WTC11 (cell line): ENCODE results near the gene PNMA6A. TPM values are rescaled to one million over a fixed set of nuclear protein-coding genes. Genes with fewer than 3 reads are reported as not detected.
"Not testable (repeated sequence)": the region's sequence is repeated elsewhere in the genome, so short reads cannot be mapped to it uniquely, and the experiment has no call there.

Experiments
- ATAC-seq: fragments of 200-7000 bp; cut with Tn5 transposase; 2 replicates; pipeline ENCODE4 v1.10.0; 2021; ENCODE audit warnings: mild to moderate bottlenecking, moderate library complexity
- CTCF ChIA-PET: fragments of 300-600 bp; sonication (Branson Sonifier 250); formaldehyde crosslinking; loops from one replicate; lab custom pipeline; 2021; ENCODE audit warnings: antibody characterized with exemption; lab: Charles Lee
- POLR2A ChIA-PET: fragments of 350-600 bp; sonication (Branson Sonifier 250); formaldehyde crosslinking; loops from one replicate; lab custom pipeline; 2021; ENCODE audit warnings: antibody characterized with exemption; lab: Charles Lee
- DNase-seq: peaks from one replicate; pipeline ENCODE4 v3.0.0; 2021; ENCODE audit warnings: low spot score
- H3K27ac Mint-ChIP-seq: 2 replicates; pipeline ENCODE4 v1.8.0; 2021; ENCODE audit warnings: mixed read lengths
- H3K27me3 Mint-ChIP-seq: 2 replicates; pipeline ENCODE4 v1.8.0; 2021; ENCODE audit warnings: low read depth, mild to moderate bottlenecking, moderate library complexity, mixed read lengths
- H3K36me3 Mint-ChIP-seq: 2 replicates; pipeline ENCODE4 v1.8.0; 2021; ENCODE audit warnings: mixed read lengths
- H3K4me1 Mint-ChIP-seq: 2 replicates; pipeline ENCODE4 v1.8.0; 2022; ENCODE audit warnings: mixed read lengths
- H3K4me3 Mint-ChIP-seq: 2 replicates; pipeline ENCODE4 v1.8.0; 2021; ENCODE audit warnings: mild to moderate bottlenecking, moderate library complexity, mixed read lengths
- H3K9me3 Mint-ChIP-seq: 2 replicates; pipeline ENCODE4 v1.8.0; 2021; ENCODE audit warnings: mixed read lengths
- GABPB1 ChIP-seq: sonication (generic); formaldehyde crosslinking; IDR thresholded peaks from 2 replicates; pipeline ENCODE4 v1.8.1; 2023; ENCODE audit warnings: mild to moderate bottlenecking, missing genetic modification reagents
- IRF1 ChIP-seq: sonication (generic); formaldehyde crosslinking; IDR thresholded peaks from 2 replicates; pipeline ENCODE4 v1.8.0; 2023; ENCODE audit warnings: missing genetic modification reagents
- OVOL2 ChIP-seq: fragments of 250-450 bp; sonication (Bioruptor Pico); IDR thresholded peaks from 2 replicates; pipeline ENCODE4 v1.9.0; 2021; ENCODE audit warnings: mild to moderate bottlenecking, borderline replicate concordance
- PRDM15 ChIP-seq: sonication (generic); formaldehyde crosslinking; IDR thresholded peaks from 2 replicates; pipeline ENCODE4 v1.8.0; 2022; ENCODE audit warnings: missing genetic modification reagents
- TEAD1 ChIP-seq: sonication (generic); formaldehyde crosslinking; IDR thresholded peaks from 2 replicates; pipeline ENCODE4 v1.8.0; 2022; ENCODE audit warnings: mild to moderate bottlenecking, missing genetic modification reagents
- ZNF416 ChIP-seq: fragments of 250-450 bp; sonication (Bioruptor Pico); IDR thresholded peaks from 2 replicates; pipeline ENCODE4 v1.9.0; 2021; ENCODE audit warnings: mild to moderate bottlenecking, inconsistent platforms
- ZSCAN18 ChIP-seq: fragments of 250-450 bp; sonication (Bioruptor Pico); IDR thresholded peaks from 2 replicates; pipeline ENCODE4 v2.1.2; 2022; ENCODE audit warnings: mild to moderate bottlenecking, moderate library complexity
- total RNA-seq: library from RNA; stranded (reverse); gene quantifications from 3 replicates; pipeline ENCODE4 v1.2.3, GENCODE V29; 2021
- TF ChIP-seq, protein P1 (sequence below): fragments of 200-600 bp; IDR thresholded peaks from 2 replicates; pipeline ENCODE4 v1.8.0; 2022; ENCODE audit warnings: antibody characterized with exemption
- TF ChIP-seq, protein P2 (sequence below): sonication (generic); formaldehyde crosslinking; IDR thresholded peaks from 2 replicates; pipeline ENCODE4 v1.8.1; 2023; ENCODE audit warnings: mild to moderate bottlenecking, missing genetic modification reagents

The PNMA6A gene
- total RNA-seq, 1 experiment from 2014 or later: 4.4 TPM

DNA sequence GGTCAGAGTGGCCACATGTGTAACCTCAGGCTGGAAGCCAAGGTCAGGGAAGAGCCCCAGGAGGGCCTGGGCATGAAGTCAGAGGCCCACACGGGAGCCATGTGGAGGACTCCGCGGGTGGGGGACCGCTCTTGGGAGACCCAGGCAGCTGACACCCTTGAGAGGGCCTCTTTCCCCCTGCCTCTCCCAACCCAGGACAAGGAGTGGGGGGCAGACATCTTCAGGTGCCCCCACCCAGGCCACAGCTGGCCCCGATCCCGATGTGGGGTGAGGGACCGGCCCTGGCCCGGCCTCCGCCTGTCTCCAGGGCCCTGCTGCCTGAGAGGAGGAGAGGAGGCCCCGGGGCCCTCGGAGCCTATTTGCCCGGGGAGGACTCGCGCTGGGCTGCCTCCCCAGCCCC, 3.1 kb downstream of the PNMA6A start (continued):
- TF ChIP-seq, protein P1, sequence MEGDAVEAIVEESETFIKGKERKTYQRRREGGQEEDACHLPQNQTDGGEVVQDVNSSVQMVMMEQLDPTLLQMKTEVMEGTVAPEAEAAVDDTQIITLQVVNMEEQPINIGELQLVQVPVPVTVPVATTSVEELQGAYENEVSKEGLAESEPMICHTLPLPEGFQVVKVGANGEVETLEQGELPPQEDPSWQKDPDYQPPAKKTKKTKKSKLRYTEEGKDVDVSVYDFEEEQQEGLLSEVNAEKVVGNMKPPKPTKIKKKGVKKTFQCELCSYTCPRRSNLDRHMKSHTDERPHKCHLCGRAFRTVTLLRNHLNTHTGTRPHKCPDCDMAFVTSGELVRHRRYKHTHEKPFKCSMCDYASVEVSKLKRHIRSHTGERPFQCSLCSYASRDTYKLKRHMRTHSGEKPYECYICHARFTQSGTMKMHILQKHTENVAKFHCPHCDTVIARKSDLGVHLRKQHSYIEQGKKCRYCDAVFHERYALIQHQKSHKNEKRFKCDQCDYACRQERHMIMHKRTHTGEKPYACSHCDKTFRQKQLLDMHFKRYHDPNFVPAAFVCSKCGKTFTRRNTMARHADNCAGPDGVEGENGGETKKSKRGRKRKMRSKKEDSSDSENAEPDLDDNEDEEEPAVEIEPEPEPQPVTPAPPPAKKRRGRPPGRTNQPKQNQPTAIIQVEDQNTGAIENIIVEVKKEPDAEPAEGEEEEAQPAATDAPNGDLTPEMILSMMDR: no peak
- TF ChIP-seq ZSCAN18 (CRISPR knock-in tag): no peak
- no peak for TF ChIP-seq OVOL2 (CRISPR knock-in tag)
- TF ChIP-seq IRF1: no peak

DNA sequence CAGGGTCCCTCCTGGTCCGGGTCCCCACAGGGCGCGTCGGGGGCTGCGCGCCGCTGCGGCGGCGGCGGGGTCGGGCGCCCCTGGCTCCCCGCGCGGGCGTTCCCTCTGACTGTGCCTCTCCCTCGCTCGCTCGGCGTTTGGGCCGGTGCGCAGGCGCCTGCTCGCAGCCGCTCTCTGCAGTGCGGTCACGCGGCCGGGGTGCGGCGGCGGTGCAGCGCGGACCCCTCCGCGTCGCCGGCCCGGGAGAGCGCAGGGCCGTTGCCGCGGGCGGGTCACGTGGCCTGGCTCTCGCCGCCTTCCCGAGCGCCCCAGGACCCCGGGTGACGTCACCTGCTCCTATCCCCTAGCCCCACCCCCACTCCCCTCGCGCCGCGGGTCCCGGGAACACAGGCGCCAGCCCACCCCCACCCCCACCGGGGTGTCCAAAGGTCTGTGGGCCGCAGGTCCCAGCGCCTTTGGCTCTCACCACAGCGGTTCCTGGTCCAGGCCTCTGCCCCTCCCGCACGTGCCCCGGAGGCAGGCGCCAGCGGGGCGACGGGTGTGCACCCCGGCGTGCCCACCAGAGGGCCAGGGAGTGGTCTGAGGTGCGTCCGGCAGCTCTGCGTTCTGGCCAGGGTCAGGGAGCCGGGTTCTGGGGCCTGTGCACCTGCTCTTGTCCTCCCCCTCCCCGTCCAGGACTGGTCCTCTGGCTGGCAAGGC, 5.3 kb downstream of the PNMA6A start:
- H3K27me3 Mint-ChIP-seq, POLR2A ChIA-PET: not testable (repeated sequence)
- peak; percentile 71 for ATAC-seq

GRCh38 chrX:153083238-153083923, 11.1 kb downstream of the PNMA6A start:
- H3K27ac Mint-ChIP-seq, H3K36me3 Mint-ChIP-seq, H3K4me1 Mint-ChIP-seq, H3K9me3 Mint-ChIP-seq, ATAC-seq, CTCF ChIA-PET, H3K4me3 Mint-ChIP-seq, DNase-seq, H3K27me3 Mint-ChIP-seq, POLR2A ChIA-PET: not testable (repeated sequence)

More for the DNA sequence above, 5.3 kb downstream of the PNMA6A start:
- H3K36me3 Mint-ChIP-seq, H3K4me1 Mint-ChIP-seq, CTCF ChIA-PET, H3K4me3 Mint-ChIP-seq, DNase-seq, H3K9me3 Mint-ChIP-seq, H3K27ac Mint-ChIP-seq: not testable (repeated sequence)

DNA sequence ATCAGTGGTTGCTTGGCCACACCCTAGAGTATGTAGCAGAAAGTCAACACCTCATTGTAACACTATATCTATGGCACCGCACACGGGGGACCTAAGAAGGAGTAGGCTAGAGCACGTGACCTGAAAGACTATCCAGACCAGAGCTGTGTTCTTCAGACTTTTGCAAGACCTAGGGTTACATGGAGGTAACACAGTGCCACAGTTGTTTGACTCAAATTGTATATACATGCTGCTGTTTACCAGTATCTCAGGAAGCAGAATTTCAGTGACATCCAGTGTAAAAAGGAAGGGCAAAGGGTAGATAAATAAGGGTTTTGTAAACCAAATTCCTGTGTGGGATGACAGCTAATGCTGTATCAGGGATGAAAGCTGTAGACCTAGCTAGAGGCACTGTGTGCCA, 30.2 kb downstream of the PNMA6A start:
- ATAC-seq (no peak), DNase-seq (no peak)
- Mint-ChIP-seq H3K27ac (no peak overlapping the region), H3K4me1 (no peaks in the 10 kb centered on the region), H3K27me3 (peaks cover 3% of the 10 kb centered on the region), H3K9me3 (peaks cover 28% of the 10 kb centered on the region), H3K36me3 (no peaks in the 10 kb centered on the region), H3K4me3 (no peak overlapping the region)
- ChIA-PET POLR2A (no interaction called here), CTCF (no interaction called here)
- TF ChIP-seq GABPB1 (CRISPR knock-in tag): peak; percentile 58
- TF ChIP-seq, protein P2, sequence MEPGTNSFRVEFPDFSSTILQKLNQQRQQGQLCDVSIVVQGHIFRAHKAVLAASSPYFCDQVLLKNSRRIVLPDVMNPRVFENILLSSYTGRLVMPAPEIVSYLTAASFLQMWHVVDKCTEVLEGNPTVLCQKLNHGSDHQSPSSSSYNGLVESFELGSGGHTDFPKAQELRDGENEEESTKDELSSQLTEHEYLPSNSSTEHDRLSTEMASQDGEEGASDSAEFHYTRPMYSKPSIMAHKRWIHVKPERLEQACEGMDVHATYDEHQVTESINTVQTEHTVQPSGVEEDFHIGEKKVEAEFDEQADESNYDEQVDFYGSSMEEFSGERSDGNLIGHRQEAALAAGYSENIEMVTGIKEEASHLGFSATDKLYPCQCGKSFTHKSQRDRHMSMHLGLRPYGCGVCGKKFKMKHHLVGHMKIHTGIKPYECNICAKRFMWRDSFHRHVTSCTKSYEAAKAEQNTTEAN (CRISPR knock-in tag): no peak
- no peak for TF ChIP-seq PRDM15 (CRISPR knock-in tag)
- TF ChIP-seq ZNF416 (CRISPR knock-in tag): no peak
- TF ChIP-seq TEAD1 (CRISPR knock-in tag): no peak

GRCh38 chrX:153104959-153105358, 32.7 kb downstream of the PNMA6A start:
- CTCF ChIA-PET, H3K27me3 Mint-ChIP-seq, H3K27ac Mint-ChIP-seq, H3K4me1 Mint-ChIP-seq, H3K36me3 Mint-ChIP-seq, POLR2A ChIA-PET, ATAC-seq, H3K4me3 Mint-ChIP-seq, DNase-seq: not testable (repeated sequence)
- peaks cover 28% of the 10 kb centered on the region for H3K9me3 Mint-ChIP-seq

GRCh38 chrX:153106092-153106801, 34.0 kb downstream of the PNMA6A start:
- H3K9me3 Mint-ChIP-seq: peaks cover 28% of the 10 kb centered on the region
- H3K4me3 Mint-ChIP-seq, H3K27me3 Mint-ChIP-seq, ATAC-seq, H3K36me3 Mint-ChIP-seq, H3K4me1 Mint-ChIP-seq, POLR2A ChIA-PET, H3K27ac Mint-ChIP-seq, DNase-seq, CTCF ChIA-PET: not testable (repeated sequence)

DNA sequence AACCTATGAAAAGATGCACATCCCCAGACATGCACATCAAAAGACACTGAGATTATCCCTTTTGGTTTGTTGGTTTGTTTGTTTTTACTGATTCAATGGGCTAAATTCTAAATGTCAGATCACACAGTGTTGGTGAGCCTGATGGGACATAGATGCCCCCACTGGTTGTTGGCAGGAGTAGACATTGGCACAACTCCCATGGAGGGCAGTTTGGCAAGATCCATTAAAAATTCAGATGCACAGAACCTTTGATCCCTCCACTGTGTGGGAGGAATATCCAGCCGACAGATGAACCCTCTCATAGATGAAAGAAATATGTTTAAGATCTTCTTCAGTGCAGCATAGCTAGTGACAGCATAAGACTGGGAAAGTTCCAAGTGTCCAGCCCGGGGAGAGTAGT, 38.5 kb downstream of the PNMA6A start:
- POLR2A ChIA-PET, H3K36me3 Mint-ChIP-seq, H3K4me1 Mint-ChIP-seq, H3K27ac Mint-ChIP-seq, CTCF ChIA-PET, H3K4me3 Mint-ChIP-seq, DNase-seq, H3K9me3 Mint-ChIP-seq, ATAC-seq, H3K27me3 Mint-ChIP-seq: not testable (repeated sequence)
